ENCODE measurements around the gene P2RX6.
"Not testable (repeated sequence)": the region's sequence is repeated elsewhere in the genome, so short reads cannot be mapped to it uniquely, and the experiment has no call there.

DNA sequence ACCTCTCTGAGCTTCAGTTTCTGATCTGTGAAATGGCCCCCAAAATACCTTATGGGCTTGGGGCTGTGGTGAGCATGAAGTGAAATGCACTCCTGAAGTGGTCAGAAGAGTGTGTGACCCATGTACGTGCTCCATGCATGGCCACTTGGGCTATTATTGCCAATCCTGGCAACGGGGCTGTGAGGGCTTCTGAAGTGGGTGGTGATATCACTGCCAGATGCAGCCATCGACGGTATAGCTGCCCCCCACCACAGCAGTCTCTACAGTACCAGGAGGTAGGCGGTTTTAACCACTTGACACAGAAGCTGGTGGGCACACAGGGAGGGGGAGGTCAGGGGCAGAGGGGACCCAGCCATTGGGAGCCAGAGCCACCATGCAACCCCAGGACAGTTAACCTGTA lies 33.5 kb downstream of the P2RX6 start:
- TF ChIP-seq SP1 (IDR thresholded peaks at IDR 0.05); HNF4A (conservative IDR thresholded peaks at IDR 0.05); RXRA (IDR thresholded peaks at IDR 0.05); RAD21 (IDR thresholded peaks at IDR 0.05); NR2F2 (IDR thresholded peaks at IDR 0.05); TAF1 (conservative IDR thresholded peaks at IDR 0.05); FOXA2 (IDR thresholded peaks at IDR 0.05); GABPA (IDR thresholded peaks at IDR 0.05 in 1 of 2, conservative IDR thresholded peaks at IDR 0.05 in 1 of 2); YY1 (IDR thresholded peaks at IDR 0.05): not testable (repeated sequence)
- TF ChIP-seq, protein P1, sequence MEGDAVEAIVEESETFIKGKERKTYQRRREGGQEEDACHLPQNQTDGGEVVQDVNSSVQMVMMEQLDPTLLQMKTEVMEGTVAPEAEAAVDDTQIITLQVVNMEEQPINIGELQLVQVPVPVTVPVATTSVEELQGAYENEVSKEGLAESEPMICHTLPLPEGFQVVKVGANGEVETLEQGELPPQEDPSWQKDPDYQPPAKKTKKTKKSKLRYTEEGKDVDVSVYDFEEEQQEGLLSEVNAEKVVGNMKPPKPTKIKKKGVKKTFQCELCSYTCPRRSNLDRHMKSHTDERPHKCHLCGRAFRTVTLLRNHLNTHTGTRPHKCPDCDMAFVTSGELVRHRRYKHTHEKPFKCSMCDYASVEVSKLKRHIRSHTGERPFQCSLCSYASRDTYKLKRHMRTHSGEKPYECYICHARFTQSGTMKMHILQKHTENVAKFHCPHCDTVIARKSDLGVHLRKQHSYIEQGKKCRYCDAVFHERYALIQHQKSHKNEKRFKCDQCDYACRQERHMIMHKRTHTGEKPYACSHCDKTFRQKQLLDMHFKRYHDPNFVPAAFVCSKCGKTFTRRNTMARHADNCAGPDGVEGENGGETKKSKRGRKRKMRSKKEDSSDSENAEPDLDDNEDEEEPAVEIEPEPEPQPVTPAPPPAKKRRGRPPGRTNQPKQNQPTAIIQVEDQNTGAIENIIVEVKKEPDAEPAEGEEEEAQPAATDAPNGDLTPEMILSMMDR (IDR thresholded peaks at IDR 0.05; ENCODE audit: low read depth, low read length, missing input control): not testable (repeated sequence)
- TF ChIP-seq, protein P2, sequence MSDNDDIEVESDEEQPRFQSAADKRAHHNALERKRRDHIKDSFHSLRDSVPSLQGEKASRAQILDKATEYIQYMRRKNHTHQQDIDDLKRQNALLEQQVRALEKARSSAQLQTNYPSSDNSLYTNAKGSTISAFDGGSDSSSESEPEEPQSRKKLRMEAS (IDR thresholded peaks at IDR 0.05): not testable (repeated sequence)
- TF ChIP-seq, protein P3, sequence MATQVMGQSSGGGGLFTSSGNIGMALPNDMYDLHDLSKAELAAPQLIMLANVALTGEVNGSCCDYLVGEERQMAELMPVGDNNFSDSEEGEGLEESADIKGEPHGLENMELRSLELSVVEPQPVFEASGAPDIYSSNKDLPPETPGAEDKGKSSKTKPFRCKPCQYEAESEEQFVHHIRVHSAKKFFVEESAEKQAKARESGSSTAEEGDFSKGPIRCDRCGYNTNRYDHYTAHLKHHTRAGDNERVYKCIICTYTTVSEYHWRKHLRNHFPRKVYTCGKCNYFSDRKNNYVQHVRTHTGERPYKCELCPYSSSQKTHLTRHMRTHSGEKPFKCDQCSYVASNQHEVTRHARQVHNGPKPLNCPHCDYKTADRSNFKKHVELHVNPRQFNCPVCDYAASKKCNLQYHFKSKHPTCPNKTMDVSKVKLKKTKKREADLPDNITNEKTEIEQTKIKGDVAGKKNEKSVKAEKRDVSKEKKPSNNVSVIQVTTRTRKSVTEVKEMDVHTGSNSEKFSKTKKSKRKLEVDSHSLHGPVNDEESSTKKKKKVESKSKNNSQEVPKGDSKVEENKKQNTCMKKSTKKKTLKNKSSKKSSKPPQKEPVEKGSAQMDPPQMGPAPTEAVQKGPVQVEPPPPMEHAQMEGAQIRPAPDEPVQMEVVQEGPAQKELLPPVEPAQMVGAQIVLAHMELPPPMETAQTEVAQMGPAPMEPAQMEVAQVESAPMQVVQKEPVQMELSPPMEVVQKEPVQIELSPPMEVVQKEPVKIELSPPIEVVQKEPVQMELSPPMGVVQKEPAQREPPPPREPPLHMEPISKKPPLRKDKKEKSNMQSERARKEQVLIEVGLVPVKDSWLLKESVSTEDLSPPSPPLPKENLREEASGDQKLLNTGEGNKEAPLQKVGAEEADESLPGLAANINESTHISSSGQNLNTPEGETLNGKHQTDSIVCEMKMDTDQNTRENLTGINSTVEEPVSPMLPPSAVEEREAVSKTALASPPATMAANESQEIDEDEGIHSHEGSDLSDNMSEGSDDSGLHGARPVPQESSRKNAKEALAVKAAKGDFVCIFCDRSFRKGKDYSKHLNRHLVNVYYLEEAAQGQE (IDR thresholded peaks at IDR 0.05): not testable (repeated sequence)
- TF ChIP-seq, protein P4, sequence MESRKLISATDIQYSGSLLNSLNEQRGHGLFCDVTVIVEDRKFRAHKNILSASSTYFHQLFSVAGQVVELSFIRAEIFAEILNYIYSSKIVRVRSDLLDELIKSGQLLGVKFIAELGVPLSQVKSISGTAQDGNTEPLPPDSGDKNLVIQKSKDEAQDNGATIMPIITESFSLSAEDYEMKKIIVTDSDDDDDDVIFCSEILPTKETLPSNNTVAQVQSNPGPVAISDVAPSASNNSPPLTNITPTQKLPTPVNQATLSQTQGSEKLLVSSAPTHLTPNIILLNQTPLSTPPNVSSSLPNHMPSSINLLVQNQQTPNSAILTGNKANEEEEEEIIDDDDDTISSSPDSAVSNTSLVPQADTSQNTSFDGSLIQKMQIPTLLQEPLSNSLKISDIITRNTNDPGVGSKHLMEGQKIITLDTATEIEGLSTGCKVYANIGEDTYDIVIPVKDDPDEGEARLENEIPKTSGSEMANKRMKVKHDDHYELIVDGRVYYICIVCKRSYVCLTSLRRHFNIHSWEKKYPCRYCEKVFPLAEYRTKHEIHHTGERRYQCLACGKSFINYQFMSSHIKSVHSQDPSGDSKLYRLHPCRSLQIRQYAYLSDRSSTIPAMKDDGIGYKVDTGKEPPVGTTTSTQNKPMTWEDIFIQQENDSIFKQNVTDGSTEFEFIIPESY (IDR thresholded peaks at IDR 0.05): not testable (repeated sequence)
